ENCODE data around the gene NPAS3. TPM values are rescaled to one million over a fixed set of nuclear protein-coding genes. Genes with fewer than 3 reads are reported as not detected.

The NPAS3 gene
- total RNA-seq, 2 experiments from 2014 or later = not detected

DNA sequence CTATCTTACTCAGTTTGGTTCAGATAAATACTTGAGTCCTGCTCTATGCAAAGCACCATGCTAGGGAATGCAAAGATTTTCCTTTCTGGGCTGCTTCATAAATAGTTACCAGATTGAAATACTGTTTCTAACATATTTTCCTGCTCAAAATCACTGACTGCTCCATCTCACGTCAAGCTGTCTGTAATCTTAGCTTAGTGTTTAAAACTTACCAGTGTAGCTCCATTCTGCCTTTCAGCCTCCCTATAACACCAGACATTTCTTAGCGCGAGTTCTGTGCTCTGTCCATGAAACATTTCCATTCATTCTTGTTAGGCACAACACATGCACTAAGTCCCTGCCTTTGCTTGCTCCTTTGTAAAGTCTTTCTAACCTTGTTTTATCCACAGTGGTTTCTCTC is 129.4 kb downstream of the NPAS3 start:
- CTCF ChIA-PET = no interaction called here
- Mint-ChIP-seq H3K4me3 (no peak overlapping the region), H3K27ac (no peak overlapping the region), H3K9me3 (peaks cover 2% of the 10 kb centered on the region), H3K4me1 (ENCODE audit: low read depth) (no peaks in the 10 kb centered on the region), H3K36me3 (ENCODE audit: low read depth) (no peaks in the 10 kb centered on the region), H3K27me3 (no peaks in the 10 kb centered on the region)
- intact Hi-C loops (cut with micrococcal nuclease) = no loop called here
- DNase-seq (no peak), ATAC-seq (no peak)
- POLR2A ChIA-PET = no interaction called here
- TF ChIP-seq, protein P1, sequence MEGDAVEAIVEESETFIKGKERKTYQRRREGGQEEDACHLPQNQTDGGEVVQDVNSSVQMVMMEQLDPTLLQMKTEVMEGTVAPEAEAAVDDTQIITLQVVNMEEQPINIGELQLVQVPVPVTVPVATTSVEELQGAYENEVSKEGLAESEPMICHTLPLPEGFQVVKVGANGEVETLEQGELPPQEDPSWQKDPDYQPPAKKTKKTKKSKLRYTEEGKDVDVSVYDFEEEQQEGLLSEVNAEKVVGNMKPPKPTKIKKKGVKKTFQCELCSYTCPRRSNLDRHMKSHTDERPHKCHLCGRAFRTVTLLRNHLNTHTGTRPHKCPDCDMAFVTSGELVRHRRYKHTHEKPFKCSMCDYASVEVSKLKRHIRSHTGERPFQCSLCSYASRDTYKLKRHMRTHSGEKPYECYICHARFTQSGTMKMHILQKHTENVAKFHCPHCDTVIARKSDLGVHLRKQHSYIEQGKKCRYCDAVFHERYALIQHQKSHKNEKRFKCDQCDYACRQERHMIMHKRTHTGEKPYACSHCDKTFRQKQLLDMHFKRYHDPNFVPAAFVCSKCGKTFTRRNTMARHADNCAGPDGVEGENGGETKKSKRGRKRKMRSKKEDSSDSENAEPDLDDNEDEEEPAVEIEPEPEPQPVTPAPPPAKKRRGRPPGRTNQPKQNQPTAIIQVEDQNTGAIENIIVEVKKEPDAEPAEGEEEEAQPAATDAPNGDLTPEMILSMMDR (IDR thresholded peaks at IDR 0.05) = no peak

DNA sequence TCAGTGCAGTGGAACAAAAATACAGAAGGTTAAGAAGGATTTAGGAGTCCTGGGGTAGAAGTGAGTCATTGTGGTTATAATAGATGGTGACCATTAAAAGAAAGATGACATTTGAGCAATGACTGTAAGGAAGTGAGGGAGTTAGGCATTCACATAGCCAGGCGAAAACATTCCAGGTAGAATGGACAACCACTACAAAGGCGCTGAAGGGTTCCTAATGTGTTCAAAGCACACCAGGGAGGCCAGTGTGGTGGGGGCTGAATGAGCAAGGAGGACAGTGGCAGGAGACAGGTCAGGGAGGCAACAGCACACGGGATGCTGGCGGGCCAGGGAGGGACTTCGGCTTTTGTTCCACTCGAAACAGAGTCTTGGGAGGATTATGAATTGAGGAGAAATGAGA is 129.9 kb downstream of the NPAS3 start:
- Mint-ChIP-seq H3K27ac (no peak overlapping the region), H3K27me3 (no peaks in the 10 kb centered on the region), H3K9me3 (peaks cover 2% of the 10 kb centered on the region), H3K4me3 (no peak overlapping the region), H3K4me1 (ENCODE audit: low read depth) (no peaks in the 10 kb centered on the region), H3K36me3 (ENCODE audit: low read depth) (no peaks in the 10 kb centered on the region)
- POLR2A ChIA-PET = no interaction called here
- CTCF ChIA-PET = no interaction called here
- intact Hi-C loops (cut with micrococcal nuclease) = no loop called here
- TF ChIP-seq, protein P1 (IDR thresholded peaks at IDR 0.05) = no peak
- DNase-seq (no peak), ATAC-seq (no peak)

DNA sequence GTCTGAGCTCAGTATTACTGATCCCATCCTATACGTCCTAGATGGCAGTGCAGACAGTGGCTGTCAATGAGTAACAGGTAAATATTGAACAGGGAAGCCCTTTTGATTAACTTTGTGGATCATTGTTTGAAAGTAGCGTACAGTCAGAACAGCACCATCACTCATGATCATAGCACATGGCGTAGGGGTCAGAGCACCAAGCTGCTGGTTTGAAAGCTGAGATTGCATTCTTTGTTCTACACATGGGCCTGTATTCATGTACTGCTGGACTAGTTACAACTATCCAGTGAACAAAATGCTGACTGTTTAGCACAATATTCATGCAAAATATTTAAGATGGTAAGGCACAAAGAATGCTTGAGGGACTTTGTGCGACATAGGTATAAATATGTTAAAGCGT is 131.8 kb downstream of the NPAS3 start:
- CTCF ChIA-PET = no interaction called here
- intact Hi-C loops (cut with micrococcal nuclease) = no loop called here
- no peak for ATAC-seq
- Mint-ChIP-seq H3K27ac (no peak overlapping the region), H3K4me1 (ENCODE audit: low read depth) (no peaks in the 10 kb centered on the region), H3K27me3 (no peaks in the 10 kb centered on the region), H3K4me3 (no peak overlapping the region), H3K36me3 (ENCODE audit: low read depth) (no peaks in the 10 kb centered on the region), H3K9me3 (peaks cover 2% of the 10 kb centered on the region)
- TF ChIP-seq, protein P1 (IDR thresholded peaks at IDR 0.05) = no peak
- POLR2A ChIA-PET = no interaction called here
- DNase-seq = no peak

DNA sequence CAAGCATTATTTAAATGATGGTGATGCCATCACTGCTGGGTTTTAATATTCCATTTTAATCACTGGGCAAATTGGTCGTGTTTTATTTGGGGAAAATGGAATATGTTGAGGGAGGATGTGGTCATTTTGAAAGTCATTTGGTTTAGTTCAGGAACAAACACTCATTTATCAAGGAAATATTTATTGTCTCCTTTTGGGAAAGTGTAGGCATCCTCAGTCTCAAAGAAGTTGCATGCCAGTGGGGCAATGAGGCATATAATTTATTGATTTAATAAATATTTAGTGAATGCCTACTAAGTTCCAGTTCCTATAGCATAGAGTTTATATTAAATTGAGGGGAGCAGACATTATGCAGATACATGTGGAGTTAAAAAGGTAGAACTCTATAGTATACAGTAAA is 134.3 kb downstream of the NPAS3 start:
- CTCF ChIA-PET = no interaction called here
- Mint-ChIP-seq H3K4me3 (no peak overlapping the region), H3K27ac (no peak overlapping the region)

DNA sequence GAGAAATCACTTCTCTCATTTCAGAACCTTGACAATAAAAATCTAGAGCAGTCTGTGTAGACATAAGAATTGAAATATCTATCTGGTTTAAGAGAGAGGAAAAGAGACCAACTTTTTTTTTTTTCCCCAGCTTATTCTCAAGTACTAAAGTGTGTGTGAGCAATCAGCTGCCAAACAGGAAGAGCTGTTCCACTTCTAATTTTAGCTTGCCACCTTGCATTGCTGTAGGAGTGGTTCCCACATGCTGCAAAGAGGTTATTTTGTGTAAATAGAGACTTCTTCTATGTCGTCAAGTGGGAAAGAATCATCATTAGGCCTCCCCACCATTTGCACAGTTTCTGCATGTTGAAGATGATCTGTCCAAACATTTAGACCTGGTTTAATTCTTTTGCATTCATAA is 142.6 kb downstream of the NPAS3 start:
- ChIA-PET POLR2A (no interaction called here), CTCF (no interaction called here)
- no peaks in the 10 kb centered on the region for H3K27me3 Mint-ChIP-seq
- ATAC-seq (no peak), DNase-seq (no peak)
- no peak overlapping the region for H3K4me3 Mint-ChIP-seq
- no peaks in the 10 kb centered on the region for H3K36me3 Mint-ChIP-seq (ENCODE audit: low read depth)
- no peaks in the 10 kb centered on the region for H3K9me3 Mint-ChIP-seq
- intact Hi-C loops (cut with micrococcal nuclease) = no loop called here
- H3K27ac Mint-ChIP-seq = no peak overlapping the region
- TF ChIP-seq, protein P1 (IDR thresholded peaks at IDR 0.05) = no peak
- no peaks in the 10 kb centered on the region for H3K4me1 Mint-ChIP-seq (ENCODE audit: low read depth)

More for the DNA sequence above, 134.3 kb downstream of the NPAS3 start:
- H3K36me3 Mint-ChIP-seq (ENCODE audit: low read depth) = no peaks in the 10 kb centered on the region
- no peaks in the 10 kb centered on the region for H3K4me1 Mint-ChIP-seq (ENCODE audit: low read depth)
- ATAC-seq = no peak
- DNase-seq = no peak
- peaks cover 2% of the 10 kb centered on the region for H3K9me3 Mint-ChIP-seq
- POLR2A ChIA-PET = no interaction called here
- intact Hi-C loops (cut with micrococcal nuclease) = no loop called here
- H3K27me3 Mint-ChIP-seq = no peaks in the 10 kb centered on the region
- TF ChIP-seq, protein P1 (IDR thresholded peaks at IDR 0.05) = no peak

Measured in activated CD8-positive, alpha-beta T cell treated with anti-CD3 and anti-CD28 coated beads for 36 hours (primary cell).